Testis (tissue), 3 donors: ENCODE results near the gene KIAA0232. TPM values are rescaled to one million over a fixed set of nuclear protein-coding genes. Genes with fewer than 3 reads are reported as not detected.

ENCODE experiments used
- DNase-seq: peaks from one replicate; pipeline ENCODE4 v3.0.0-alpha.2; 2019
- H3K27ac ChIP-seq, 2 donors: fragments of 200-600 bp; sonication (generic); one replicate each; pipeline ENCODE4 v1.5.1; 2019
- H3K27me3 ChIP-seq: fragments of 200-600 bp; sonication (generic); one replicate; pipeline ENCODE4 v1.5.1; 2019
- H3K36me3 ChIP-seq: fragments of 200-600 bp; sonication (generic); one replicate; pipeline ENCODE4 v1.5.1; 2017; ENCODE audit warnings: low read depth; ENCODE audit errors: missing control alignments
- H3K4me1 ChIP-seq: fragments of 200-600 bp; sonication (generic); one replicate; pipeline ENCODE4 v1.5.1; 2019
- H3K4me3 ChIP-seq, 2 donors: fragments of 200-600 bp; sonication (generic); one replicate each; pipeline ENCODE4 v1.5.1; 2017 to 2019
- H3K9me3 ChIP-seq: fragments of 200-600 bp; sonication (generic); one replicate; pipeline ENCODE4 v1.5.1; 2017
- CTCF ChIP-seq, 3 experiments: fragments of 450-650 bp in 2 of 3; fragments of 200-600 bp in 1 of 3; sonication (generic) in 1 of 3; IDR thresholded peaks; one replicate each; pipeline ENCODE4 v1.5.1; 2016 to 2019; ENCODE audit warnings: antibody characterized with exemption in 3 of 3, mild to moderate bottlenecking in 2 of 3, moderate library complexity in 1 of 3
- POLR2A ChIP-seq: fragments of 450-650 bp; IDR thresholded peaks from one replicate; pipeline ENCODE4 v1.6.1; 2017; ENCODE audit warnings: antibody characterized with exemption, mild to moderate bottlenecking, moderate library complexity
- WGBS, 2 donors: methylation state at CpG; one replicate each; pipeline ENCODE4 v1.1.5; 2018; 5-methylcytosine and 5-hydroxymethylcytosine counted together
- intact Hi-C: fragments of 100-400 bp; cut with DNase I; formaldehyde crosslinking; loops from one replicate; pipeline ENCODE4 v1.15.1; 2023; ENCODE audit warnings: low total_unique reads
- polyA plus RNA-seq: library from polyadenylated mRNA; stranded (reverse); fragments of 350-450 nt; fragmentation: Illumina TruSeq; extraction: RNeasy Lipid Tissue Mini Kit (QIAGEN cat#74804); gene quantifications from one replicate; pipeline ENCODE4 v1.2.3, GENCODE V29; 2014; ENCODE audit warnings: low read depth, low replicate concordance; ENCODE audit not compliant: insufficient read depth
- total RNA-seq, 2 donors: library from RNA; depleted of rRNA; stranded (reverse); fragments of >200 nt; gene quantifications; one replicate each; pipeline ENCODE4 v1.2.3, GENCODE V29; 2016

KIAA0232 gene
- total and polyA plus RNA-seq, 3 donors from 2014 or later = 22.7 to 48.0 (median 47.9) TPM

- H3K27me3 ChIP-seq = no peaks in the 10 kb centered on the region
- peaks cover 6% of the 10 kb centered on the region for H3K4me1 ChIP-seq
- DNase-seq = peak; percentile 23
- H3K9me3 ChIP-seq = no peaks in the 10 kb centered on the region
- H3K4me3 ChIP-seq = no peak overlapping the region
- no peak for TF ChIP-seq POLR2A
- no peak for TF ChIP-seq CTCF (IDR thresholded peaks at IDR 0.05)
- WGBS, 2 donors = 38 to 43% methylated on average over 8 of the region's 8 CpGs
- H3K27ac ChIP-seq = no peak overlapping the region
- intact Hi-C loops = no loop called here
- H3K36me3 ChIP-seq = no peaks in the 10 kb centered on the region
Measured at GRCh38 chr4:6840062-6840976, 57.8 kb downstream of the KIAA0232 start.

- H3K27me3 ChIP-seq = no peaks in the 10 kb centered on the region
- H3K4me3 ChIP-seq = no peak overlapping the region
- intact Hi-C loops = no loop called here
- no peaks in the 10 kb centered on the region for H3K9me3 ChIP-seq
- H3K36me3 ChIP-seq = no peaks in the 10 kb centered on the region
- DNase-seq = no peak
- 85% methylated on average over 1 of the region's 1 CpG for WGBS, 2 donors
- peaks cover 3% of the 10 kb centered on the region for H3K4me1 ChIP-seq
- TF ChIP-seq POLR2A = no peak
- H3K27ac ChIP-seq = no peak overlapping the region
Measured at GRCh38 chr4:6845027-6845426, 62.5 kb downstream of the KIAA0232 start.

GRCh38 chr4:6845574-6845973 is 63.0 kb downstream of the KIAA0232 start:
- Histone ChIP-seq H3K9me3 (no peaks in the 10 kb centered on the region), H3K27me3 (no peaks in the 10 kb centered on the region), H3K27ac (no peak overlapping the region), H3K4me1 (no peaks in the 10 kb centered on the region), H3K36me3 (no peaks in the 10 kb centered on the region), H3K4me3 (no peak overlapping the region)
- TF ChIP-seq POLR2A = no peak
- TF ChIP-seq CTCF (IDR thresholded peaks at IDR 0.05) = no peak
- 90 to 94% methylated on average over 6 of the region's 6 CpGs for WGBS, 2 donors
- intact Hi-C loops = no loop called here
- no peak for DNase-seq

GRCh38 chr4:6847178-6847577 is 64.7 kb downstream of the KIAA0232 start:
- no peak overlapping the region for H3K27ac ChIP-seq
- no peaks in the 10 kb centered on the region for H3K4me1 ChIP-seq
- no peak for DNase-seq
- no peak overlapping the region for H3K4me3 ChIP-seq
- intact Hi-C loops = no loop called here
- H3K27me3 ChIP-seq = no peaks in the 10 kb centered on the region
- TF ChIP-seq POLR2A (no peak), CTCF (IDR thresholded peaks at IDR 0.05) (no peak)
- H3K9me3 ChIP-seq = no peaks in the 10 kb centered on the region
- no peaks in the 10 kb centered on the region for H3K36me3 ChIP-seq
- 43 to 50% methylated on average over 2 of the region's 2 CpGs for WGBS, 2 donors

GRCh38 chr4:6848717-6849305 is 66.3 kb downstream of the KIAA0232 start:
- H3K36me3 ChIP-seq = no peaks in the 10 kb centered on the region
- DNase-seq = no peak
- no peak overlapping the region for H3K27ac ChIP-seq
- H3K9me3 ChIP-seq = no peaks in the 10 kb centered on the region
- no peaks in the 10 kb centered on the region for H3K4me1 ChIP-seq
- no peaks in the 10 kb centered on the region for H3K27me3 ChIP-seq
- H3K4me3 ChIP-seq = no peak overlapping the region
- intact Hi-C loops = no loop called here
- TF ChIP-seq POLR2A (no peak), CTCF (IDR thresholded peaks at IDR 0.05) (no peak)
- 92% methylated on average over 3 of the region's 3 CpGs for WGBS, 2 donors
